Naive B cell (primary cell): ENCODE results near the gene PTBP3. TPM values are rescaled to one million over a fixed set of nuclear protein-coding genes. Genes with fewer than 3 reads are reported as not detected.
"Not testable (repeated sequence)": the region's sequence is repeated elsewhere in the genome, so short reads cannot be mapped to it uniquely, and the experiment has no call there.

Experiments used
- ATAC-seq, 2 donors: fragments of 150-1000 bp; cut with Tn5 transposase; 2 replicates each; pipeline ENCODE4 v1.10.0; 2021; ENCODE audit warnings: low read depth in 2 of 2, mild to moderate bottlenecking in 2 of 2, moderate library complexity in 2 of 2
- DNase-seq: peaks from one replicate; pipeline ENCODE4 v3.0.0; 2022
- H3K27ac Mint-ChIP-seq, 6 donors: one replicate each; pipeline ENCODE4 v1.8.0; 2020 to 2022; ENCODE audit warnings: mild to moderate bottlenecking in 6 of 6, mixed read lengths in 6 of 6, moderate library complexity in 5 of 6, inconsistent platforms in 2 of 6
- H3K27me3 Mint-ChIP-seq, 3 donors: one replicate each; pipeline ENCODE4 v1.8.0; 2021 to 2022; ENCODE audit warnings: mixed read lengths in 3 of 3, mild to moderate bottlenecking in 1 of 3
- H3K36me3 Mint-ChIP-seq, 2 donors: one replicate each; pipeline ENCODE4 v1.8.0; 2020 to 2022; ENCODE audit warnings: mixed read lengths in 2 of 2, inconsistent platforms in 1 of 2, mild to moderate bottlenecking in 1 of 2
- H3K4me1 Mint-ChIP-seq, 3 donors: one replicate each; pipeline ENCODE4 v1.8.0; 2020 to 2022; ENCODE audit warnings: mixed read lengths in 3 of 3, inconsistent platforms in 1 of 3, mild to moderate bottlenecking in 1 of 3, moderate library complexity in 1 of 3
- H3K4me3 Mint-ChIP-seq, 8 donors: one replicate each; pipeline ENCODE4 v1.8.0; 2020 to 2022; ENCODE audit warnings: mild to moderate bottlenecking in 8 of 8, mixed read lengths in 8 of 8, moderate library complexity in 8 of 8, inconsistent platforms in 2 of 8
- H3K9me3 Mint-ChIP-seq, 7 donors: one replicate each; pipeline ENCODE4 v1.8.0; 2020 to 2022; ENCODE audit warnings: mixed read lengths in 7 of 7, mild to moderate bottlenecking in 5 of 7, inconsistent platforms in 2 of 7, moderate library complexity in 1 of 7
- polyA plus RNA-seq, 6 donors: library from polyadenylated mRNA; unstranded; fragments of 300-500 nt; fragmentation: Illumina TruSeq; gene quantifications; one replicate each; pipeline ENCODE4 v1.2.3, GENCODE V29; 2021; ENCODE audit warnings: low read depth in 6 of 6

The PTBP3 gene
- polyA plus RNA-seq, result 10 to 100 TPM; 23.8 to 61.3 (median 54.9) TPM

GRCh38 chr9:112332977-112333638 lies at the start of gene PTBP3:
TSS of gene PTBP3 (minus strand) at chr9:112333619. CDS start at chr9:112297865, 35,754 bp downstream.
- Mint-ChIP-seq H3K27ac (peak within 1 kb of the TSS; percentile 94 to 99 (median 96)), H3K4me1 (peaks cover 31 to 47% (median 36%) of the 10 kb centered on the region in 3 donors), H3K9me3 (no peaks in the 10 kb centered on the region), H3K4me3 (peak within 1 kb of the TSS; percentile 88 to 98 (median 98)), H3K27me3 (no peaks in the 10 kb centered on the region), H3K36me3 (no peaks in the 10 kb centered on the region)
- DNase-seq, result peak; percentile 84
- peak; percentile 60 to 63 for ATAC-seq

GRCh38 chr9:112382501-112383364 lies 49.3 kb upstream of the PTBP3 start:
- Mint-ChIP-seq H3K4me3 (peak overlapping the region in 3 of 8 donors; percentile 18 to 96 (median 30)), H3K27me3 (no peaks in the 10 kb centered on the region), H3K9me3 (no peaks in the 10 kb centered on the region), H3K27ac (peak overlapping the region in 3 of 6 donors; percentile 9 to 78 (median 56)), H3K36me3 (no peaks in the 10 kb centered on the region), H3K4me1 (peaks cover 50 to 73% (median 66%) of the 10 kb centered on the region in 3 donors)
- DNase-seq, result no peak
- no peak for ATAC-seq

DNA sequence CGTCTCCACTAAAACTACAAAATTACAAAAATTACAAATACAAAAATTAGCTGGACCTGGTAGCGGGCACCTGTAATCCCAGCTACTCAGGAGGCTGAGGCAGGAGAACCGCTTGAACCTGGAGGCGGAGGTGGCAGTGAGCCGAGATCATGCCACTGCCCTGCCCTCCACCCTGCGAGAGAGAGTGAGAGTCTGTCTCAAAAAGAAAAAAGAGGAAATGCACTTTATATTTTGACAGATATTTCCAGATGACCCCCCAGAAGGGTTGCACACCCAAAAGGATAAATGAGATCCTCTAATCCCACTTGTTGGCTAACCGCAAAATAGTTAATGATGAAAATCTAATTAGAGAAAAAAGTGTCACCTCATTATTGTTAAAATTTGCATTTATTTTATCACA lies 48.6 kb upstream of the PTBP3 start:
- ATAC-seq (no peak), DNase-seq (no peak)
- no peaks in the 10 kb centered on the region for H3K9me3 Mint-ChIP-seq
- H3K27ac Mint-ChIP-seq, result peak overlapping the region in 4 of 6 donors; percentile 9 to 48 (median 36)
- H3K4me3 Mint-ChIP-seq, result peak overlapping the region in 3 of 8 donors; percentile 4 to 96 (median 96)
- H3K4me1 Mint-ChIP-seq, result peaks cover 50 to 74% (median 67%) of the 10 kb centered on the region in 3 donors
- no peaks in the 10 kb centered on the region for H3K36me3 Mint-ChIP-seq
- no peaks in the 10 kb centered on the region for H3K27me3 Mint-ChIP-seq

- H3K27ac Mint-ChIP-seq, result peak overlapping the region; percentile 2 to 98 (median 93)
- ATAC-seq, result no peak
- peak overlapping the region; percentile 96 to 100 (median 99) for H3K4me3 Mint-ChIP-seq
- no peaks in the 10 kb centered on the region for H3K36me3 Mint-ChIP-seq
- peak; percentile 9 for DNase-seq
- no peaks in the 10 kb centered on the region for H3K27me3 Mint-ChIP-seq
- no peaks in the 10 kb centered on the region for H3K9me3 Mint-ChIP-seq
- H3K4me1 Mint-ChIP-seq, result peaks cover 50 to 73% (median 71%) of the 10 kb centered on the region in 3 donors
Observed at GRCh38 chr9:112380825-112381221, 47.4 kb upstream of the PTBP3 start.

GRCh38 chr9:112380102-112380824 lies 46.8 kb upstream of the PTBP3 start, which contains the start of gene HSDL2:
TSS of gene HSDL2 (plus strand) at chr9:112380108. CDS start at chr9:112380164, 56 bp downstream.
- H3K4me1 Mint-ChIP-seq, result peaks cover 50 to 75% (median 75%) of the 10 kb centered on the region in 3 donors
- ATAC-seq, result peak; percentile 13
- H3K9me3 Mint-ChIP-seq, result no peaks in the 10 kb centered on the region
- no peaks in the 10 kb centered on the region for H3K27me3 Mint-ChIP-seq
- DNase-seq, result no peak
- H3K36me3 Mint-ChIP-seq, result no peaks in the 10 kb centered on the region
- peak within 1 kb of the TSS; percentile 88 to 99 (median 98) for H3K27ac Mint-ChIP-seq
- peak within 1 kb of the TSS; percentile 96 to 100 (median 99) for H3K4me3 Mint-ChIP-seq

GRCh38 chr9:112379177-112380101 lies 46.0 kb upstream of the PTBP3 start:
- no peaks in the 10 kb centered on the region for H3K27me3 Mint-ChIP-seq
- H3K4me1 Mint-ChIP-seq, result peaks cover 44 to 74% (median 70%) of the 10 kb centered on the region in 3 donors
- H3K27ac Mint-ChIP-seq, result peak overlapping the region; percentile 88 to 99 (median 98)
- H3K4me3 Mint-ChIP-seq, result peak overlapping the region; percentile 96 to 100 (median 99)
- peak; percentile 93 for DNase-seq
- no peaks in the 10 kb centered on the region for H3K36me3 Mint-ChIP-seq
- H3K9me3 Mint-ChIP-seq, result no peaks in the 10 kb centered on the region
- ATAC-seq, result peak; percentile 90 to 91

GRCh38 chr9:112378328-112379176 lies 45.1 kb upstream of the PTBP3 start:
- H3K9me3 Mint-ChIP-seq, result no peaks in the 10 kb centered on the region
- peaks cover 0 to 2% of the 10 kb centered on the region in 2 donors for H3K36me3 Mint-ChIP-seq
- H3K4me1 Mint-ChIP-seq, result peaks cover 38 to 65% (median 61%) of the 10 kb centered on the region in 3 donors
- ATAC-seq (peak; percentile 1), DNase-seq (peak; percentile 7)
- H3K4me3 Mint-ChIP-seq, result peak overlapping the region; percentile 96 to 100 (median 99)
- no peaks in the 10 kb centered on the region for H3K27me3 Mint-ChIP-seq
- H3K27ac Mint-ChIP-seq, result peak overlapping the region; percentile 88 to 99 (median 98)

DNA sequence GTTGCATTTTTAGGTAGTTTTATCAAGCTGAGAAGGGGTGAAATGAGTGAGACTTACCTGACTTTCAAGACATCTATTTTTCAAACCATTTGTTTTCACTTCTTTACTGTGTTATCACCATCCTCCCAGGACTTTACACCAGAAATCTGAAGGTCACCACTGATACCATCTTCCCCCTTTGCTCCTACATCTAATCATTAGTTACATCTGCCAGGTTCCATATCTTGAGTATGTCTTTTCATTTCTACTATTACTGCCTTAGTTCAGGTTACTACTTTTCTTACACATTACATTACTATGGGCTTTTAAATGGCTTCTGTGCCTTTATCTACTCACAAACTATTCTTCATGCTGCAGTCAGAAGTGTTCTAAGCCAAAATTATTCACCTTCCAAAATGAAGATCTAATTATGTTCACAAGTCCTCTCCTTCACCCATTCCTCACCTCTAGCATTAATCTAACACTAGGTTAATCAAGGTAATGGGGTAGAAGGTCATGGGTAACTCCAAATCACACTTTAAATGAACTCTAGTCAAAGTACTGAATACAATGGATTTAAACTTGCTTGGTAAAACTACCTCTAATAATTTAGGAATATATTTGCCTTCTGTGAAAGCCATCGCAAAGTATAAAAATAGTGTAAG lies 44.4 kb upstream of the PTBP3 start:
- no peaks in the 10 kb centered on the region for H3K27me3 Mint-ChIP-seq
- ATAC-seq (no peak), DNase-seq (no peak)
- H3K9me3 Mint-ChIP-seq, result no peaks in the 10 kb centered on the region
- H3K4me3 Mint-ChIP-seq, result peak overlapping the region in 6 of 8 donors; percentile 1 to 100 (median 96)
- peaks cover 0 to 6% of the 10 kb centered on the region in 2 donors for H3K36me3 Mint-ChIP-seq
- peak overlapping the region in 1 of 6 donors; percentile 12 for H3K27ac Mint-ChIP-seq
- H3K4me1 Mint-ChIP-seq, result peaks cover 32 to 58% (median 54%) of the 10 kb centered on the region in 3 donors

DNA sequence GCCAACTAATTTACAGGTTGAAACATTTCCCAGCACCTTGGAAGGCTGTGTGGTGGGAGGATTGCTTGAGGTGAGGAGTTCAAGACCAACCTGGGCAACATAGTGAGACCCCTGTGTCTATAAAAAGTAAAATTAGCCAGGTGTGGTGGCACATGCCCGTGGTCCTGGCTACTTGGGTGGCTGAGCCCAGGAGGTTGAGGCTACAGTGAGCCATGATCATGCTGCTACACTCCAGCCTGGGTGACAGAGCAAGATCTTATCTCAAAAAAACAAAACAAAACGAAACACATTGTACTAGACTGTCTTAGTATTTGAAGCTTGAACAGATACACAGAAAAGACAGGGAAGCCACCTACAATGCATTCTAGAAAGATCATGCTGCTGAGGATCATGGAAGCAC lies 43.7 kb upstream of the PTBP3 start:
- H3K27me3 Mint-ChIP-seq, result no peaks in the 10 kb centered on the region
- H3K9me3 Mint-ChIP-seq, result peaks cover 0 to 2% (median 0%) of the 10 kb centered on the region in 7 donors
- no peak overlapping the region for H3K27ac Mint-ChIP-seq
- H3K36me3 Mint-ChIP-seq, result peaks cover 0 to 6% of the 10 kb centered on the region in 2 donors
- H3K4me1 Mint-ChIP-seq, result peaks cover 31 to 51% (median 50%) of the 10 kb centered on the region in 3 donors
- peak overlapping the region in 2 of 8 donors; percentile 25 to 96 for H3K4me3 Mint-ChIP-seq
- ATAC-seq, result no peak
- DNase-seq, result no peak

DNA sequence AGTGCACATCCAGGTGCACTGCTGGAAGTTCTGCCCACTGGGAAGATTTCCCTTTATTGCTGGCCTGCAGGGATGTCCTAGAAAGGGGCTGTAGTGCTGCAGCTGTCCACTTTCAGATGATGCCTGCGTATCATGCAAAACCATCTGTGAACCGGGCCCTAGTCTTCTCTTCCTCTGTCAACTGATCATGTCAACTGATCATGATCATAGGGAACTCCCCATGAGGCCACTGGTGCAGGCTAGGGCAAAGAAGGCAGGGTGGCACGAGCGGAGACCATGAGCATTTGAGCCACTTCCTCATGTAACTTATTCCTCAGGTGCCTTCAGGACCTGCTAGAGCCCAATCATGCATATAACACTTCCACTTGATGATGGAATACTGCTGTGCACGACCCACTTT lies 41.9 kb upstream of the PTBP3 start:
- peaks cover 0 to 5% (median 3%) of the 10 kb centered on the region in 7 donors for H3K9me3 Mint-ChIP-seq
- no peak overlapping the region for H3K27ac Mint-ChIP-seq
- ATAC-seq, result no peak

DNA sequence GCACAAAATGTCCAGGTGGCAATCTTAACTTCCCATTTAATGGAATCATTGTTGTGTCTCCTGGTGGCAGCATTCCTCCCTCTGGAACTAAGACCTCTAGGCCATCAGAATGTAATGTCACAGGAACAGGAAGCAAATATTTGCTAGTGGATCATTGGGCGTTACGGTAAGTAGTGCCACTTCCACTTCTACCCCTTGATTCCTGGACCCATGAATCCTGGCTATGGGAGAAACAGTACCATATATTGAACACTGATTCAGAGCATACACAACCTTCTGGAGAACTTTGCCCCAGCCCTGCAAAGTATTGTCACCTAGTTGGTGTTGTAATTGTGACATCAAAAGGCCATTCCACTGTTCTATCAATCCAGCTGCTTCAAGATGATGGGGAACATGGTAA lies 40.8 kb upstream of the PTBP3 start:
- peaks cover 17 to 34% (median 31%) of the 10 kb centered on the region in 3 donors for H3K4me1 Mint-ChIP-seq
- peaks cover 10 to 14% of the 10 kb centered on the region in 2 donors for H3K36me3 Mint-ChIP-seq
- peaks cover 1 to 15% (median 6%) of the 10 kb centered on the region in 7 donors for H3K9me3 Mint-ChIP-seq
- H3K4me3 Mint-ChIP-seq, ATAC-seq, H3K27me3 Mint-ChIP-seq, DNase-seq: not testable (repeated sequence)
- peak overlapping the region in 1 of 6 donors; percentile 64 for H3K27ac Mint-ChIP-seq

More for the DNA sequence above, 41.9 kb upstream of the PTBP3 start:
- Mint-ChIP-seq H3K4me1 (peaks cover 18 to 34% (median 34%) of the 10 kb centered on the region in 3 donors), H3K36me3 (peaks cover 0 to 6% of the 10 kb centered on the region in 2 donors), H3K27me3 (no peaks in the 10 kb centered on the region), H3K4me3 (no peak overlapping the region)
- no peak for DNase-seq
